Left kidney (tissue), 2 donors: ENCODE measurements around the gene PCDHGA11. TPM values are rescaled to one million over a fixed set of nuclear protein-coding genes. Genes with fewer than 3 reads are reported as not detected.
"Not testable (repeated sequence)": the region's sequence is repeated elsewhere in the genome, so short reads cannot be mapped to it uniquely, and the experiment has no call there.

ENCODE experiments used
- DNase-seq: peaks from one replicate; pipeline ENCODE4 v3.0.0-alpha.2; 2013
- polyA plus RNA-seq: library from polyadenylated mRNA; unstranded; fragments of 120-200 nt; gene quantifications from one replicate; pipeline ENCODE4 v1.2.1, GENCODE V29; 2013; ENCODE audit not compliant: insufficient read length

PCDHGA11 gene
- polyA plus RNA-seq, 1 donor = 5.1 TPM

GRCh38 chr5:141397756-141398551 is 22.9 kb upstream of the PCDHGA11 start, which contains the start of gene PCDHGB5:
PCDHGB5 (plus strand) TSS chr5:141397947; CDS start chr5:141398128, 181 bp downstream.
- DNase-seq = not testable (repeated sequence)

GRCh38 chr5:141398608-141399007 is 22.2 kb upstream of the PCDHGA11 start:
- no peak for DNase-seq

- DNase-seq = no peak
Measured at GRCh38 chr5:141399555-141400258, 21.1 kb upstream of the PCDHGA11 start.

DNA sequence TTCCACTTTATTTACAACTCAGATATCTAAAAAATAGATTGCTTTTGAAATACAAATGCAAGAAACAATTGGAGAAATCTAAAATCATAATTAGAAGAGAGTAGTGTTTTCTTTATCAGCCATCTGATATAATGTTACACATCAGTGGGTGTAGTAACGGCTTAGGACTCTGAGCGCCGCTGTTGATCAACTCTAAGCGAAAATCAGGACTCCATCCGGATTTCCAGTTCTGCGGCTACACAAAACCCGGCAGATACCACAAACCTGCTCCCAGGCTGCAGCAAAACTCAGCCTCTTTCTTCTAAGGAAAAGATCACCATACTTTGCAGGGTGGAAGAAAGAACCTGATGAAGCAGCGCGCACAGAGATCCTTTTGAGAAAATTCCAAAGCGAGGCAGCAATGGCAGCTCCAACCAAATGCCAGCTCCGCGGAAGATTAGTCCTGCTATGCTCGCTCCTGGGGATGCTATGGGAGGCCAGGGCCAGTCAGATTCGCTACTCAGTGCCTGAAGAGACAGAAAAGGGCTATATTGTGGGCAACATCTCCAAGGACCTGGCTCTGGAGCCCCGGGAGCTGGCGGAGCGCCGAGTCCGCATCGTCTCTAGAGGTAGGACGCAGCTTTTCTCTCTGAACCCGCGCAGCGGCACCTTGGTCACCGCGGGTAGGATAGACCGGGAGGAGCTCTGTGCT is 18.2 kb upstream of the PCDHGA11 start, which contains the start of gene PCDHGA9:
PCDHGA9 (plus strand) TSS at position 226 of the 691 bp plus-strand sequence; CDS start at position 401, 175 bp downstream.
- DNase-seq = no peak

- DNase-seq = no peak
Measured at GRCh38 chr5:141403387-141403786, 17.5 kb upstream of the PCDHGA11 start.

DNA sequence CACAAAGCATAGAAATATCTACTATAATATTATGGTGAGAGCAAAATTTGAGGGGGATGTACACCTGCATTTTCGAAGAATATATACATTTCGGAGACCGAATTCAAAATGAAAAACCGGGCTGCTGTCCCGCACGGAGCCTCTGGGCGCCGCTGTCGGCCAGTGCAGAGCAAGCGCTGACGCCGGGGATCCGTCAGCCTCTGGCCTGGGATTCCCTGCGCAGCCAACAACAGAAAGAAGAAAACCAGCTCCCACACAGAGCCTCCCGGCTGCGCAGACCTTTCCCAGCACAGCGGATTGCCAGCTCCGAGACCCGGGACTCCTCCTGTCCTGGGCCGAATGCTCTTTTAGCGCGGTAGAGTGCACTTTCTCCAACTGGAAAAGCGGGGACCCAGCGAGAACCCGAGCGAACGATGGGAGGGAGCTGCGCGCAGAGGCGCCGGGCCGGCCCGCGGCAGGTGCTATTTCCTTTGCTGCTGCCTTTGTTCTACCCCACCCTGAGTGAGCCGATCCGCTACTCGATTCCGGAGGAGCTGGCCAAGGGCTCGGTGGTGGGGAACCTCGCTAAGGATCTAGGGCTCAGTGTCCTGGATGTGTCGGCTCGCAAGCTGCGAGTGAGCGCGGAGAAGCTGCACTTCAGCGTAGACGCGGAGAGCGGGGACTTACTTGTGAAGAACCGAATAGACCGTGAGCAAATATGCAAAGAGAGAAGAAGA is 12.9 kb upstream of the PCDHGA11 start, which contains the start of gene PCDHGB6:
PCDHGB6 (plus strand) TSS at position 232 of the 716 bp plus-strand sequence; CDS start at position 414, 182 bp downstream.
- not testable (repeated sequence) for DNase-seq

DNA sequence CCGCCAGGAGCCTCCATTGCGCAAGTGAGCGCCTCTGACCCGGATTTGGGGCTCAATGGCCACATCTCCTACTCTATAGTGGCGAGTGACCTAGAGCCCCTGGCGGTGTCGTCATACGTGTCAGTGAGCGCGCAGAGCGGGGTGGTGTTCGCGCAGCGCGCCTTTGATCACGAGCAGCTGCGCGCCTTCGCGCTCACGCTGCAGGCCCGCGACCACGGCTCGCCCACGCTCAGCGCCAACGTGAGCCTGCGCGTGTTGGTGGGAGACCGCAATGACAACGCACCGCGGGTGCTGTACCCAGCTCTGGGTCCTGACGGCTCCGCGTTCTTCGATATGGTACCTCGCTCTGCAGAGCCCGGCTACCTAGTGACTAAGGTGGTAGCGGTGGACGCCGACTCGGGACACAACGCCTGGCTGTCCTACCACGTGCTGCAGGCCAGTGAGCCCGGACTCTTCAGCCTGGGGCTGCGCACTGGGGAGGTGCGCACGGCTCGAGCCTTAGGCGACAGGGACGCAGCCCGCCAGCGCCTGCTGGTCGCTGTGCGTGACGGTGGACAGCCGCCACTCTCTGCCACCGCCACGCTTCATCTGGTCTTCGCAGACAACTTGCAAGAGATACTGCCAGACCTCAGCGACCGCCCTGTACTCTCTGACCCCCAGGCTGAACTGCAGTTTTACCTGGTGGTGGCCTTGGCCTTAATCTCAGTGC is 11.1 kb upstream of the PCDHGA11 start:
- DNase-seq = no peak

- DNase-seq = no peak
Measured at GRCh38 chr5:141411575-141411974, 9.3 kb upstream of the PCDHGA11 start.

GRCh38 chr5:141412854-141413539 is 7.9 kb upstream of the PCDHGA11 start, which contains the start of gene PCDHGA10:
PCDHGA10 (plus strand) TSS chr5:141412987; CDS start chr5:141413176, 189 bp downstream.
- DNase-seq = no peak

DNA sequence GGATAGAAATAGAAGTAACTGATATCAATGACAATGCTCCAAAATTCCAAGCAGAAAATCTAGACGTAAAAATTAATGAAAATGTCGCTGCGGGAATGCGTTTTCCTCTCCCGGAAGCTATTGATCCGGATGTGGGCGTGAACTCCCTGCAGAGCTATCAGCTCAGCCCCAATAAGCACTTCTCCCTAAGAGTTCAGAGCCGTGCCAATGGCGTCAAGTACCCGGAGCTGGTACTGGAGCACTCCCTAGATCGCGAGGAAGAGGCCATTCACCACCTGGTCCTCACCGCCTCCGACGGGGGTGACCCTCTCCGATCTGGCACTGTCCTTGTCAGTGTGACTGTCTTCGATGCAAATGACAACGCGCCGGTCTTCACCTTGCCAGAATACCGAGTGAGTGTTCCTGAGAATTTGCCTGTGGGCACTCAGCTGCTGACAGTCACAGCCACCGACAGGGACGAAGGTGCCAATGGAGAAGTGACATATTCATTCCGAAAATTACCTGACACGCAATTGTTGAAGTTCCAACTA is 7.2 kb upstream of the PCDHGA11 start:
- no peak for DNase-seq

GRCh38 chr5:141414548-141415274 is 6.1 kb upstream of the PCDHGA11 start:
- not testable (repeated sequence) for DNase-seq

- not testable (repeated sequence) for DNase-seq
Measured at GRCh38 chr5:141415275-141415618, 5.6 kb upstream of the PCDHGA11 start.

GRCh38 chr5:141417494-141418172 is 3.2 kb upstream of the PCDHGA11 start, which contains the start of gene PCDHGB7:
PCDHGB7 (plus strand) TSS chr5:141417677; CDS start chr5:141417860, 183 bp downstream.
- DNase-seq = peak; percentile 60

DNA sequence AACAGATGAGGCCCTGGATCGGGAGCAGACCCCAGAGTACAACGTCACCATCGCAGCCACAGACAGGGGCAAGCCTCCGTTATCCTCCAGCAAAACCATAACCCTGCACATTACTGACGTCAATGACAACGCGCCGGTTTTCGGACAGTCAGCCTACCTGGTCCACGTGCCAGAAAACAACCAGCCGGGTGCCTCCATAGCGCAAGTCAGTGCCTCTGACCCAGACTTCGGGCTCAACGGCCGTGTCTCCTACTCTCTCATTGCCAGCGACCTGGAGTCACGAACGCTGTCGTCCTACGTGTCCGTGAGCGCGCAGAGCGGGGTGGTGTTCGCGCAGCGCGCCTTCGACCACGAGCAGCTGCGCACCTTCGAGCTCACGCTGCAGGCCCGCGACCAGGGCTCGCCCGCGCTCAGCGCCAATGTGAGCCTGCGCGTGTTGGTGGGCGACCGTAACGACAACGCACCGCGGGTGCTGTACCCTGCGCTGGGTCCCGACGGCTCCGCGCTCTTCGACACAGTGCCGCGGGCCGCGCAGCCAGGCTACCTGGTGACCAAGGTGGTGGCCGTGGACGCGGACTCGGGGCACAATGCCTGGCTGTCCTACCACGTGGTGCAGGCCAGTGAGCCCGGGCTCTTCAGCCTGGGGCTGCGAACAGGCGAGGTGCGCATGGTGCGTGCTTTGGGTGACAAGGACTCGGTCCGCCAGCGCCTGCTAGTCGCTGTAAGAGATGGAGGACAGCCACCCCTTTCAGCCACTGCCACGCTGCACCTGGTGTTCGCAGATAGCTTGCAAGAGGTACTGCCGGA is 1.6 kb upstream of the PCDHGA11 start:
- DNase-seq = no peak

GRCh38 chr5:141421489-141421855 is 621 bp downstream of the PCDHGA11 start:
- no peak for DNase-seq

- DNase-seq = no peak
Measured at GRCh38 chr5:141422742-141423291, 2.0 kb downstream of the PCDHGA11 start.

GRCh38 chr5:141427783-141428426 is 7.1 kb downstream of the PCDHGA11 start:
- no peak for DNase-seq
